Activated CD4-positive, alpha-beta T cell treated with anti-CD3 and anti-CD28 coated beads for 4 hours (primary cell): ENCODE measurements around the gene GRN.

ENCODE experiments used
- DNase-seq, 2 donors: peaks; one replicate each; pipeline ENCODE4 v3.0.0-alpha.2; 2020

The GRN gene

GRCh38 chr17:44344939-44345453, at the start of gene GRN:
Gene GRN (plus strand): TSS chr17:44345302. CDS start chr17:44349165, 3,863 bp downstream.
- peak; percentile 79 to 82 for DNase-seq

DNA sequence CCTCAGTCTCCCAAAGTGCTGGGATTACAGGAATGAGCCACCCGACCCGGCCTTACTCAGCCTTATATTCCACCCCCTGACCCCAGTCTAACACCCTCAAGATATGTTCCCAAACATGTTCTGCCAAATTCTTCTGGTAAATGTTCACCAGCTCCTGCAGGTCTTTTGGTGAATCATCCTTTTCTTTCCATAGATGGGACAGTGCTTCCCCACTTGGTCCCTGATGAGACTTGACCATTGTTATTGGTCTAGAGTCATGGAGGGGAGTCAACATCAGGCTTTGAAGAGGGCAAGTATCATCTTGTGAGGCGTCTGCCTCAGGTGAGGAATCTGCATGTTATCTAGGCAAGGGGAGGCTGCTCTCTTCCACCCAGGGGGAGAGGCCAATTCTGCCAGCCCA, 47.1 kb upstream of the GRN start:
- DNase-seq, result no peak

DNA sequence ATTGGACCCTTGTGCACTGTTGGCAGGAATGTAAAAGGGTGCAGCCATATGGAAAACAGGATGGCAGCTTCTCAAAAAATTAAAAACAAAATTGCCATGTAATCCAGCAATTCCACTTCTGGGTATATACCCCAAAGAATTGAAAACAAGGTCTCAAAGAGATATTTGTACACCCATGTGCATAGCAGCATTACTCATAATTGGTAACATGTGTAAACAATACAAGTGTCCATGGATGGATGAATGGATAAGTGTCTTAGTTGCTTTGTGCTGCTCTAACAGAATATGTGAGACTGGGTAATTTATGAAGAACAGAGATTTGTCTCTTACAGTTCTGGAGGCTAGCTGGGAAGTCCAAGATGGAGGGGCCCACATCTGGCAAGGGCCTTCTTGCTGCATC, 40.5 kb upstream of the GRN start:
- DNase-seq, result no peak

- no peak for DNase-seq
These were observed 37.5 kb upstream of the GRN start for GRCh38 chr17:44307387-44308186.

DNA sequence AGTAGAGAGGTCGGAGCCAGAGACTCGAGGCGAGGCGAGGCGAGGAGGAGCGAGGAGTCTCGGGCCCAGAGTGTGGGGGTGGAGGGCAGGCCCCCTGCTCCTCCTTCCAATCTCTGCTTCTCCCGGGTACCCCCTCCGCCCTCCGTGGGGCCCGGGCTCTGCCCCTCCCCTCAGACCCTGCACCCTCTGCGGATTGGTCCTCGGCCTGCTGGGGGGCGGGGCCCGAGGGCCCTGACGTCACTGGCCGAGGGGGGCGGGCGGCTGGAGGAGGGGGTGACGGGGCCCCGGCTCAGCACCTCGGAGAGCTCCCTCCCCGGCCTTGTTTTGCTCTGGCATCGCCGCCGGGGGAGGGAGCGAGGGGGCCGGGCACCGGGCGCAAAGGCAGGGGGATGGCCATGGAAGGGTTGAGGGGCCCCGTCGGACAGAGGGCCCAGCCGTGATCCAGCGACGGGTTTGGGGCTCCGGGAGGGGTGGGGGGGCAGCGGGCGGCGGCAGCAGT, 36.7 kb upstream of the GRN start, which contains the start of gene RUNDC3A:
TSS of gene RUNDC3A (plus strand) at position 282 of the 499 bp plus-strand sequence. CDS start 232 bp downstream, outside the sequence.
- DNase-seq, result peak; percentile 79 to 80

DNA sequence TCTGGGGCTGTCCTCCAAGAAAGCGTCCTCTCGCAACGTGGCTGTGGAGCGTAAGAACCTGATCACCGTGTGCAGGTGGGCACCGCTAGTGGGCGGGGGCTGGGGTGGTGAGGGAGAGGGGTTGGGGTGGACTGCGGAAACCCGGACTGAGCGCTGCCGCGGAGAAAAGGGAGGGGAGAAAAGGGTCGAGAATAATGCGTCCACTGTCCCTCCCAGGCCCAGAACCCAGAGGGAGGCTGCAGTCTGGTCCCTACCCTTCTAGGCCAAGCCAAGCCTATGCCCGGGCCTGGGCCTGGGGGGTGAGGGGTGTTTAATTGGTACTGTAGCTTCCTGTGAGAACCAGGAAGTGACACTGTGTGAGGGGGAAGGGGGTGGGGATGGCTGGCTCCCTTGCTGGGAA, 36.2 kb upstream of the GRN start:
- DNase-seq, result no peak

DNA sequence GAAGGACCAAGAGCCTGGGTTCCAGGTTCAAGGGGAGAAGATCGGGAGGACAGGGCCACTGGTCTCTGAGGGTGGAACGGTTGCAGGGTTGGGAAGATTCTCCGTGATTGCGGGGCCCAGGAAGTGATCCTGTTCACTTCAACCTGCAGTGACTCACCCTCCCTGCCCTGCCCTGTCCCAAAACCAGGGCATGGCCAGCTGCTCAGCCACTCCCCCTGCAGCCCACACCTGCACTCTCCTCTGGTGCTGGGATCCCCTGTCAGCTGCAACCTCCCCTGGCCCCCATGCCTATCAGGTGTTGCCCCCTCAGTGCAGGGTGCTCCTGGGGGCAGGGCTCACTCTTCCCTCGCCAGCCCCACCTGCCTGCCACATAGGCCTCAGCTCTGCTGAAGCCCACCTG, 35.6 kb upstream of the GRN start:
- DNase-seq, result no peak

DNA sequence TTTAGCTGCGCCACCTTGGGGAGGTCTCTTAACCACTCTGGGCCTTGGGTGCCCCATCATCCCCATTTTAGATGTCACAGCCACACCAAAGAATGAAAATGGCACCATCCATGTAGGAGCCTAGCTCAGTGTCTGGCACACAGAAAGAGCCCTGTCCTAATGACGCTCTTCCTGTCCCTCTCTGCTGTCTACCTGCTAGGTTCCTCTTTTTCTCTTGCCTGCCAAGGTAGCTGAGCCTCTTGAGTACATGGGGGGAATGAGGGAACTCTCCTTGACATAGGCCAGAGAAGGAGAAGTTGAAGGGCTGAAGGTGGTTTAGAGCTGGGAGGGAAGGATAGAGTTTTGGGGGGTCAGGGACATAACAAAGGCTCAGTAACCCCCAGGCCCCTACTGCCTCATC, 34.9 kb upstream of the GRN start:
- DNase-seq, result no peak

DNA sequence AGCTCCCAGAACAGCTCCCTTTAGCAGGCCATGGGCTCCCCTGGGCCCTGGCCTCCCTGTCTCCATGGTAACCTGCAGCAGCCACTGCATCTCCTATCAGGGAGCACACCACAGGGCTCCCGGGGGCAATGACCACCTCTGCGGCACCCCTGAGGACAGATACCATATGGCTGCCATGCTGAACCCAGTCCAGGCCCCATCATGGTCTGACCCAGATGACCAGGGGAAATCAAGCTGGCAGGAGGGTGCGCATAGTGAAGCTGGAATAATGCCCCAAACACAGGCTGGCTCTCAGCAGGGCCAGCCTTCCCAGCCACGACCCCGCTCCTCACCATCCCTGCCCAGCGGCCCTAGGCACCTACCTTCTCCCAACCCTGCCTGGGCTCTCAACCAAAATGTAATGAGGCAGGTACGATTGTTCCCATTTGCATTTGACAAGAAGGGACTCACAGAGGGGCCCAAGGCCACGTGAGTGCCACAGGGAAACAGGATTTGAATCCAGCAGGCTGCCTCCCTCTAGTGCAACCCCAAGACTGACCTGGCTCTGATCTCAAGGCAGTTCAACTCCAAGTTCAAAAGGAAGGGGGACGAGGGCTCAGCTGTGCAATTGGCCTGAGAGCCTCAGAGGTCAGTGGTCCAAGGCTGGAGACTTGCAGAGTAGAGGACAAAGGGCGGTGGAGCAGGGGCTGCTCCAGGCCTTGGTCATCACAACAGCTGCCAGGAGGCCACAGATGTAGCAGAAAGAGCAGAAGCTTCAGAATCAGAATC, 34.3 kb upstream of the GRN start:
- DNase-seq, result no peak

- DNase-seq, result no peak
These were observed 33.4 kb upstream of the GRN start for GRCh38 chr17:44311562-44312181.

- no peak for DNase-seq
These were observed 32.6 kb upstream of the GRN start for GRCh38 chr17:44312396-44313104.

DNA sequence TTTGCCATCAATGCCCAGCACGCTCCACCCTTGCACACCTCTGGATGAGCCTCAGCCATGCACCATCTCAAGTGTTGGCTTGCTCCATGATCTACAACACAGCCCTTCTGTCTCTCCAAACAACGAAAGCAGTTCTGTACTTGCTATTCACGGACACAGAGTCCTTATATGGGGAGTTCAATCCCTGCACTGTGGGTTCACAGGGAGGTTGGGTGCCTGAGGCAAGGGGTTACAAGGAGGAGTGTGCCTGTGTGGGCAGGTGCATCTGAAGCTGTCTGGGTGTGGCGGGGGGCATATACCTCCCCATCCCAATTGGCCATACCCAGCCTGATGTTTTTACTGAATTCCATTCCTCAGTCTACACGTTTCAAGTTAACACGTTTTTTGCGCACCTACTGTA, 31.1 kb upstream of the GRN start:
- no peak for DNase-seq

- DNase-seq, result no peak
These were observed 30.6 kb upstream of the GRN start for GRCh38 chr17:44314524-44314868.

DNA sequence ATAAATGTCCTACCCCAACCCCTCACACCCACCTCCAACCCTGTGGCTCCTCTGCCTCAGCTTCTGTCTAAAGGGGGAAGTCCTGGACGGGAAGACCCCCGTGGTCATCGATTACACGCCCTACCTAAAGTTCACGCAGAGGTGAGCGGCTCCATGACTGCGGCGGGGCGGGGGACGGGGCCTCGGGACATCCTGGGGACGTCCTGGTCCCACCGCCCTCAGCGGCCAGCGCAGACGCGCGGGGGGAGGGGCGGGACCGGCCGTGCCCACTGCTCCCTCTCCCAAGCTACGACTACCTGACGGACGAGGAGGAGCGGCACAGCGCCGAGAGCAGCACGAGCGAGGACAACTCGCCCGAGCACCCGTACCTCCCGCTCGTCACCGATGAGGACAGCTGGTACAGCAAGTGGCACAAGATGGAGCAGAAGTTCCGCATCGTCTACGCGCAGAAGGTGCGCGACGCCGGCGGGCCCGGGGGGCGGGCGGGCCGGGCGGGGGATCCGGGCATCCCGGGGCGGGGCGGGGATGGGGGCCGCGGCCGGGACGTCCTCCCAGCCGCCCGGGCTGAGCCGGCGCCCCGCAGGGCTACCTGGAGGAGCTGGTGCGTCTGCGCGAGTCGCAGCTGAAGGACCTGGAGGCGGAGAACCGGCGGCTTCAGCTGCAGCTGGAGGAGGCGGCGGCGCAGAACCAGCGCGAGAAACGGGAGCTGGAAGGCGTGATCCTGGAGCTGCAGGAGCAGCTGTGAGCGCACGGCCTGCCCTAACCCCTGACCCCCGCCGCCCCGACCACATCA, 30.0 kb upstream of the GRN start:
- DNase-seq, result peak in 1 of 2 donors; percentile 29

DNA sequence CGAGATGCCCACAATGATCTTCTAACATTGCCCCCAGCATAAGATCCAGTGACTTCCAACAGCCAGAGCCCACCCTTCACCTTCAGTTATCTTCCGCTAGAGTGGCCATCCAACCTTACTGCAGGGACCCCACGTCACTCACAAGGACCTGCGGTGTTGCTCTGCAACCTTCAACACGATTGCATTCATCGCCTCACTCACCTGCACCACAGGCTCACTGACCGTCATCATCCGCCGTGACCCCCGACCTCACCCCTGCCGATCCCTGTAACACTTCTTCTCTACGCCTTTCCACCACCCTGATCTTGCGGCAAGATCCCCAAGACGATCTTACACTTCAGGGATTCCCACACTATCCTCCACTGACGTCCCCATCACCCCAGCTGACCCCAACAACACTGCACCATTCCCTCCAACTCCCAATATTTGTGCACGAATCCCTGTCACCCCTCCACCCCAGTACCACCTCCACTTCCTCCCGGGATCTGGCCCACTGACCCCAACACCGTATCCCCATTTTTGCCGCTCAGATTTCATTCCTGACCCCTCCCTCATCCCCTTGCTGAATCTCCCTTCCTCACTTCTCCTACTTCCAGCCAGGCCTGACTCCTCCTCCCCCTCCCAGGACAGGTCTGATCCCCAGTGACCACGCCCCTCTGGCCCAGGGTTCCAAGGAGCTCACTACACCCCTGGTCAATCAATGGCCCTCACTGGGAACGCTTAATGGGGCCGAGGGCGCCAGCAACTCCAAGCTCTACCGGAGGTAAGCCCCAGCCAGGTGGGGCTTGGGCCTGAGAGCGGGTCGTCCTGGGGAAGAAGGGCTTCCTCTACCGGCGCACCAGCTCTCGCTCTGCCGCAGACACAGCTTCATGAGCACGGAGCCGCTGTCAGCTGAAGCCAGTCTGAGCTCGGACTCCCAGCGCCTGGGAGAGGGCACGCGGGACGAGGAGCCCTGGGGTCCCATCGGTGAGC, 29.1 kb upstream of the GRN start:
- no peak for DNase-seq

DNA sequence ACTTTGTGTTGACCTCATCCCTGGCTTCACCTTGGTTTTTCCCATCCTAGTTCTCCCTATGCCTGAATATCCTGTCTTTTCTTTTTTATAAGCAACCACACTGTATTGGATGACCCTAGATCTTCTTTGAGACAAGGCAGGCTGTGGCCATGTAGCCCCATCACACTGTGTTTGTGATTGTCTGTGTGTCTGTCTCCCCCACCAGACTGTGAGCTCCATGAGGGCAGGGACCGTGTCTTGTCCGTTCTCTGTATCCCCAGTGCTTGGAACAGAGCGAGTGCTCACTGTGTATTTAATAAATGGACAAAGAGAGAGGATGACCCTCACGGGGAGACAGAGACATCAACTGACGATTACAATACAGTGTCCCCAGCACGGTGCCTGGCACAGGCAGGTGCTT, 27.6 kb upstream of the GRN start:
- no peak for DNase-seq

GRCh38 chr17:44318077-44318892, 26.8 kb upstream of the GRN start:
- no peak for DNase-seq

- DNase-seq, result no peak
These were observed 25.0 kb upstream of the GRN start for GRCh38 chr17:44320066-44320465.

- no peak for DNase-seq
These were observed 23.6 kb upstream of the GRN start for GRCh38 chr17:44321246-44322120.
